Neural cell (in vitro differentiated cells): ENCODE data around the gene IQGAP2.

Experiments
- EP300 ChIP-seq: fragments of 450-650 bp; conservative IDR thresholded peaks from 2 replicates; pipeline ENCODE4 v1.6.1; 2014; ENCODE audit warnings: antibody characterized with exemption, mild to moderate bottlenecking, moderate library complexity; ENCODE audit not compliant: poor library complexity, severe bottlenecking
- EZH2 ChIP-seq: fragments of 200-600, 300-800 bp; shearing (Covaris generic), sonication (generic); IDR thresholded peaks from 2 replicates; pipeline ENCODE4 v1.6.1; 2014; ENCODE audit warnings: antibody characterized with exemption, low read length, borderline replicate concordance, mild to moderate bottlenecking; ENCODE audit not compliant: insufficient read depth, poor library complexity, severe bottlenecking
- POLR2AphosphoS5 ChIP-seq: IDR thresholded peaks from 2 replicates; pipeline ENCODE4 v1.6.1; 2012
- SMC3 ChIP-seq: fragments of 450-650 bp; conservative IDR thresholded peaks from 2 replicates; pipeline ENCODE4 v1.6.1; 2014; ENCODE audit warnings: antibody characterized with exemption, mild to moderate bottlenecking, moderate library complexity; ENCODE audit not compliant: poor library complexity
- TAF1 ChIP-seq: IDR thresholded peaks from 2 replicates; pipeline ENCODE4 v1.6.1; 2012; ENCODE audit warnings: low read depth
- TF ChIP-seq, protein P1 (sequence below): fragments of 450-650 bp; IDR thresholded peaks from 2 replicates; pipeline ENCODE4 v1.5.1; 2014; ENCODE audit warnings: antibody characterized with exemption, mild to moderate bottlenecking, moderate library complexity; ENCODE audit not compliant: poor library complexity, severe bottlenecking
- TF ChIP-seq, protein P2 (sequence below): IDR thresholded peaks from 2 replicates; pipeline ENCODE4 v1.6.1; 2012; ENCODE audit warnings: borderline replicate concordance

DNA sequence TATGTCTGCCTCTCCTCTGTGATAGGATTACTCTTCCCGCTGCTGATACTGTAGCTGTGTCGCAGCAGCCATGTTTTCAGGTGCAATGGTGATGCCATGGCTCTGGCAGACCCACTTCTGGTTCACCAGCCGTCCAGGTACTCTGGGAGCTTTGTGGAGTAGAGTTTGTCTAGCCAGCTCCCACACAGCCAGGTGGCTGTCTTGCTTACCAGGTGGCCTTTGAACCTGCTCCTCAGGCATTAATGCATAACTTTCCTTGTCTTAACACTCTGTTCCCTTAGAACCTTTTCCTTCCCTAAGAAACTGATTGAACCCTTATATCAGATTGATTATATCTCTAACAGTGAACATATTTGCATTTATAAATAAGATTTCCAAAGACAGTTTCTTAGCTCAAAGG is 177.9 kb downstream of the IQGAP2 start:
- TF ChIP-seq, protein P1, sequence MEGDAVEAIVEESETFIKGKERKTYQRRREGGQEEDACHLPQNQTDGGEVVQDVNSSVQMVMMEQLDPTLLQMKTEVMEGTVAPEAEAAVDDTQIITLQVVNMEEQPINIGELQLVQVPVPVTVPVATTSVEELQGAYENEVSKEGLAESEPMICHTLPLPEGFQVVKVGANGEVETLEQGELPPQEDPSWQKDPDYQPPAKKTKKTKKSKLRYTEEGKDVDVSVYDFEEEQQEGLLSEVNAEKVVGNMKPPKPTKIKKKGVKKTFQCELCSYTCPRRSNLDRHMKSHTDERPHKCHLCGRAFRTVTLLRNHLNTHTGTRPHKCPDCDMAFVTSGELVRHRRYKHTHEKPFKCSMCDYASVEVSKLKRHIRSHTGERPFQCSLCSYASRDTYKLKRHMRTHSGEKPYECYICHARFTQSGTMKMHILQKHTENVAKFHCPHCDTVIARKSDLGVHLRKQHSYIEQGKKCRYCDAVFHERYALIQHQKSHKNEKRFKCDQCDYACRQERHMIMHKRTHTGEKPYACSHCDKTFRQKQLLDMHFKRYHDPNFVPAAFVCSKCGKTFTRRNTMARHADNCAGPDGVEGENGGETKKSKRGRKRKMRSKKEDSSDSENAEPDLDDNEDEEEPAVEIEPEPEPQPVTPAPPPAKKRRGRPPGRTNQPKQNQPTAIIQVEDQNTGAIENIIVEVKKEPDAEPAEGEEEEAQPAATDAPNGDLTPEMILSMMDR = no peak
- TF ChIP-seq EZH2 (no peak), TAF1 (no peak), POLR2AphosphoS5 (no peak), EP300 (no peak), SMC3 (no peak)
- TF ChIP-seq, protein P2, sequence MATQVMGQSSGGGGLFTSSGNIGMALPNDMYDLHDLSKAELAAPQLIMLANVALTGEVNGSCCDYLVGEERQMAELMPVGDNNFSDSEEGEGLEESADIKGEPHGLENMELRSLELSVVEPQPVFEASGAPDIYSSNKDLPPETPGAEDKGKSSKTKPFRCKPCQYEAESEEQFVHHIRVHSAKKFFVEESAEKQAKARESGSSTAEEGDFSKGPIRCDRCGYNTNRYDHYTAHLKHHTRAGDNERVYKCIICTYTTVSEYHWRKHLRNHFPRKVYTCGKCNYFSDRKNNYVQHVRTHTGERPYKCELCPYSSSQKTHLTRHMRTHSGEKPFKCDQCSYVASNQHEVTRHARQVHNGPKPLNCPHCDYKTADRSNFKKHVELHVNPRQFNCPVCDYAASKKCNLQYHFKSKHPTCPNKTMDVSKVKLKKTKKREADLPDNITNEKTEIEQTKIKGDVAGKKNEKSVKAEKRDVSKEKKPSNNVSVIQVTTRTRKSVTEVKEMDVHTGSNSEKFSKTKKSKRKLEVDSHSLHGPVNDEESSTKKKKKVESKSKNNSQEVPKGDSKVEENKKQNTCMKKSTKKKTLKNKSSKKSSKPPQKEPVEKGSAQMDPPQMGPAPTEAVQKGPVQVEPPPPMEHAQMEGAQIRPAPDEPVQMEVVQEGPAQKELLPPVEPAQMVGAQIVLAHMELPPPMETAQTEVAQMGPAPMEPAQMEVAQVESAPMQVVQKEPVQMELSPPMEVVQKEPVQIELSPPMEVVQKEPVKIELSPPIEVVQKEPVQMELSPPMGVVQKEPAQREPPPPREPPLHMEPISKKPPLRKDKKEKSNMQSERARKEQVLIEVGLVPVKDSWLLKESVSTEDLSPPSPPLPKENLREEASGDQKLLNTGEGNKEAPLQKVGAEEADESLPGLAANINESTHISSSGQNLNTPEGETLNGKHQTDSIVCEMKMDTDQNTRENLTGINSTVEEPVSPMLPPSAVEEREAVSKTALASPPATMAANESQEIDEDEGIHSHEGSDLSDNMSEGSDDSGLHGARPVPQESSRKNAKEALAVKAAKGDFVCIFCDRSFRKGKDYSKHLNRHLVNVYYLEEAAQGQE = no peak
